ENCODE results near the gene KRT222. TPM values are rescaled to one million over a fixed set of nuclear protein-coding genes. Genes with fewer than 3 reads are reported as not detected.

The KRT222 gene
- total RNA-seq, 1 donor, result under 0.01 TPM

GRCh38 chr17:40623419-40624210 is 41.4 kb downstream of the KRT222 start:
- no peak overlapping the region for H3K4me3 ChIP-seq (ENCODE audit: insufficient read depth, low read length)
- peaks cover 7% of the 10 kb centered on the region for H3K36me3 ChIP-seq (ENCODE audit: insufficient read depth, low read length)
- H3K9me3 ChIP-seq (ENCODE audit: low read depth, low read length), result no peaks in the 10 kb centered on the region
- DNase-seq (ENCODE audit: insufficient read length, low spot score, missing footprints), result no peak
- peaks cover 10% of the 10 kb centered on the region for H3K27me3 ChIP-seq (ENCODE audit: insufficient read depth, low read length)
- peaks cover 4% of the 10 kb centered on the region for H3K4me1 ChIP-seq (ENCODE audit: insufficient read depth, low read length)
- H3K79me2 ChIP-seq (ENCODE audit: insufficient read depth, low read length), result no peaks in the 10 kb centered on the region
- no peak for TF ChIP-seq CTCF (IDR thresholded peaks at IDR 0.05; ENCODE audit: extremely low read depth, low read depth, low read length)
- H2AFZ ChIP-seq (ENCODE audit: low read length), result no peak overlapping the region
- no peak overlapping the region for H3K27ac ChIP-seq (ENCODE audit: low read depth, low read length)
- H4K20me1 ChIP-seq (ENCODE audit: insufficient read depth, low read length), result no peaks in the 10 kb centered on the region
- no peak overlapping the region for H3K4me2 ChIP-seq (ENCODE audit: insufficient read depth, low read length)

GRCh38 chr17:40622509-40622928 is 42.5 kb downstream of the KRT222 start:
- H3K27ac ChIP-seq (ENCODE audit: low read depth, low read length), result no peak overlapping the region
- H3K4me2 ChIP-seq (ENCODE audit: insufficient read depth, low read length), result no peak overlapping the region
- TF ChIP-seq CTCF (IDR thresholded peaks at IDR 0.05; ENCODE audit: extremely low read depth, low read depth, low read length), result no peak

GRCh38 chr17:40621578-40621977 is 43.4 kb downstream of the KRT222 start:
- no peak for TF ChIP-seq CTCF (IDR thresholded peaks at IDR 0.05; ENCODE audit: extremely low read depth, low read depth, low read length)
- Histone ChIP-seq H3K4me2 (ENCODE audit: insufficient read depth, low read length) (no peak overlapping the region), H3K27me3 (ENCODE audit: insufficient read depth, low read length) (peaks cover 13% of the 10 kb centered on the region), H3K79me2 (ENCODE audit: insufficient read depth, low read length) (no peaks in the 10 kb centered on the region), H2AFZ (ENCODE audit: low read length) (no peak overlapping the region), H3K27ac (ENCODE audit: low read depth, low read length) (no peak overlapping the region), H3K9me3 (ENCODE audit: low read depth, low read length) (no peaks in the 10 kb centered on the region), H3K4me3 (ENCODE audit: insufficient read depth, low read length) (no peak overlapping the region), H3K4me1 (ENCODE audit: insufficient read depth, low read length) (peaks cover 4% of the 10 kb centered on the region), H3K36me3 (ENCODE audit: insufficient read depth, low read length) (no peaks in the 10 kb centered on the region), H4K20me1 (ENCODE audit: insufficient read depth, low read length) (no peaks in the 10 kb centered on the region)
- DNase-seq (ENCODE audit: insufficient read length, low spot score, missing footprints), result peak; percentile 55

More at GRCh38 chr17:40622509-40622928, 42.5 kb downstream of the KRT222 start:
- no peaks in the 10 kb centered on the region for H3K36me3 ChIP-seq (ENCODE audit: insufficient read depth, low read length)
- no peaks in the 10 kb centered on the region for H4K20me1 ChIP-seq (ENCODE audit: insufficient read depth, low read length)
- no peaks in the 10 kb centered on the region for H3K79me2 ChIP-seq (ENCODE audit: insufficient read depth, low read length)
- no peak for DNase-seq (ENCODE audit: insufficient read length, low spot score, missing footprints)
- H3K4me3 ChIP-seq (ENCODE audit: insufficient read depth, low read length), result no peak overlapping the region
- no peaks in the 10 kb centered on the region for H3K9me3 ChIP-seq (ENCODE audit: low read depth, low read length)
- peaks cover 10% of the 10 kb centered on the region for H3K27me3 ChIP-seq (ENCODE audit: insufficient read depth, low read length)
- H2AFZ ChIP-seq (ENCODE audit: low read length), result no peak overlapping the region
- H3K4me1 ChIP-seq (ENCODE audit: insufficient read depth, low read length), result peaks cover 4% of the 10 kb centered on the region

- no peak for TF ChIP-seq CTCF (IDR thresholded peaks at IDR 0.05; ENCODE audit: extremely low read depth, low read depth, low read length)
Measured at GRCh38 chr17:40621019-40621418, 44.0 kb downstream of the KRT222 start.

More at GRCh38 chr17:40621019-40621418, 44.0 kb downstream of the KRT222 start:
- DNase-seq (ENCODE audit: insufficient read length, low spot score, missing footprints), result no peak
- Histone ChIP-seq H3K4me2 (ENCODE audit: insufficient read depth, low read length) (no peak overlapping the region), H4K20me1 (ENCODE audit: insufficient read depth, low read length) (no peaks in the 10 kb centered on the region), H3K79me2 (ENCODE audit: insufficient read depth, low read length) (no peaks in the 10 kb centered on the region), H3K4me1 (ENCODE audit: insufficient read depth, low read length) (peaks cover 4% of the 10 kb centered on the region), H3K27ac (ENCODE audit: low read depth, low read length) (no peak overlapping the region), H2AFZ (ENCODE audit: low read length) (no peak overlapping the region), H3K4me3 (ENCODE audit: insufficient read depth, low read length) (no peak overlapping the region), H3K9me3 (ENCODE audit: low read depth, low read length) (no peaks in the 10 kb centered on the region), H3K36me3 (ENCODE audit: insufficient read depth, low read length) (no peaks in the 10 kb centered on the region), H3K27me3 (ENCODE audit: insufficient read depth, low read length) (peaks cover 19% of the 10 kb centered on the region)
